Measurements from ENCODE around the gene CPA2. TPM values are rescaled to one million over a fixed set of nuclear protein-coding genes. Genes with fewer than 3 reads are reported as not detected.

CPA2 gene
- total and polyA plus RNA-seq, 2 of the 4 experiments (the other 2 are of a cell fraction): 0.05 TPM; not detected in 1

GRCh38 chr7:130277763-130278643 lies 11.3 kb downstream of the CPA2 start:
- Histone ChIP-seq H3K4me2 (ENCODE audit: low read depth, low read length) (no peak overlapping the region), H3K18ac (ENCODE audit: low read depth, low read length) (peak overlapping the region; percentile 88; the same call in 1 of the 2 replicates), H2AK5ac (ENCODE audit: low read depth, low read length) (peak overlapping the region; percentile 26; the same call in 1 of the 2 replicates), H2AFZ (replicated peaks; ENCODE audit: low read length, poor library complexity) (no peak overlapping the region), H2BK5ac (ENCODE audit: low read depth, low read length, poor library complexity, severe bottlenecking) (peak overlapping the region; percentile 5), H3K9me1 (ENCODE audit: insufficient read depth, low read length) (no peaks in the 10 kb centered on the region), H3K4me3 (ENCODE audit: insufficient read depth, low read depth, low read length) (no peak overlapping the region), H3K27ac (ENCODE audit: insufficient read depth, low read length) (no peak overlapping the region), H3K14ac (replicated peaks; ENCODE audit: low read depth, low read length) (peak overlapping the region; percentile 2; the same call in 1 of the 2 replicates), H4K91ac (ENCODE audit: insufficient read depth, low read depth, low read length) (0 out of 2 replicates have a peak overlapping the region, but pooled peaks have one; percentile 48), H4K8ac (ENCODE audit: low read depth in 2 of 2, low read length in 2 of 2) (peak overlapping the region; percentile 38 to 65; a peak in 2 of 4 replicates), H3K4ac (ENCODE audit: low read depth, low read length) (peak overlapping the region; percentile 84), H3K23ac (ENCODE audit: low read depth, low read length) (no peak overlapping the region), H3K36me3 (ENCODE audit: control insufficient read depth, insufficient read depth, low read length) (no peaks in the 10 kb centered on the region), H3K56ac (ENCODE audit: extremely low read depth, insufficient read depth, low read length) (no peak overlapping the region), H2AK9ac (replicated peaks; ENCODE audit: low read depth, low read length, poor library complexity) (no peak overlapping the region), H2BK120ac (ENCODE audit: low read depth, low read length) (peak overlapping the region; percentile 66), H3K27me3 (ENCODE audit: control insufficient read depth, insufficient read depth, low read length) (no peaks in the 10 kb centered on the region), H2BK15ac (ENCODE audit: low read depth, low read length) (peak overlapping the region; percentile 38; the same call in 1 of the 3 replicates), H4K5ac (ENCODE audit: low read depth, low read length) (peak overlapping the region; percentile 85), H2BK20ac (ENCODE audit: low read depth, low read length) (peak overlapping the region; percentile 82), H3K9ac (ENCODE audit: low read depth, low read length) (no peak overlapping the region), H3K4me1 (ENCODE audit: control insufficient read depth, insufficient read depth, low read length) (peaks cover 11% of the 10 kb centered on the region), H3K79me1 (ENCODE audit: low read depth in 1 of 2, low read length in 2 of 2) (no peaks in the 10 kb centered on the region), H4K20me1 (ENCODE audit: insufficient read depth, low read length) (no peaks in the 10 kb centered on the region), H3K9me3 (ENCODE audit: control insufficient read depth, insufficient read depth, low read length) (no peaks in the 10 kb centered on the region)
- CTCF ChIA-PET: interaction anchor here (0.6 to 1.2 kb wide), 3 partner anchors 15 to 135 kb away, joined by 3 read pairs; partner anchors contain the start of gene CPA4
- no CpG with 5 or more reads among the region's 15 CpGs for WGBS, 2 experiments (ENCODE audit: extremely low coverage in 2 of 2, insufficient read length in 1 of 2)
- dilution Hi-C loops (cut with HindIII; ENCODE audit: low sequenced_read_pairs, unreplicated experiment) (no loop called here), intact Hi-C loops (cut with micrococcal nuclease) (loop anchor here (1.0 to 5.0 kb wide), 2 partner anchors 164 to 213 kb away; partner anchors contain the start of gene CEP41), in situ Hi-C loops (cut with MboI; ENCODE audit: low sequenced_read_pairs) (no loop called here)
- DNase-seq (peak; percentile 69), ATAC-seq (ENCODE audit: low read depth) (peak; percentile 50)
- TF ChIP-seq CTCF (conservative IDR thresholded peaks at IDR 0.05; ENCODE audit: low read depth, low read length) (peak; percentile 57), RFX5 (IDR thresholded peaks at IDR 0.05; ENCODE audit: low read depth, low read length) (no peak), NFE2L2 (IDR thresholded peaks at IDR 0.05; ENCODE audit: low read depth, low read length) (no peak), SMC3 (IDR thresholded peaks at IDR 0.05; ENCODE audit: low read depth, low read length) (peak; percentile 45), CEBPB (IDR thresholded peaks at IDR 0.05; ENCODE audit: low read depth, low read length) (peak; percentile 24; the same call in 1 of the 2 replicates), RAD21 (IDR thresholded peaks at IDR 0.05; ENCODE audit: low read length) (peak; percentile 55)
- POLR2A ChIA-PET (ENCODE audit: unreplicated experiment): no interaction called here
- BruUV-seq (replicated peaks): no TSS peak
